Retinal pigment epithelial cell (primary cell): ENCODE results near the gene DSEL.
A peak's percentile ranks its signal among the peaks of the same experiment; 100 is the strongest.

Source experiments
- DNase-seq: peaks from one replicate; pipeline ENCODE4 v3.0.0-alpha.2; 2010; ENCODE audit warnings: low read depth
- H3K4me3 ChIP-seq: 2 replicates; pipeline ENCODE4 v1.5.1; 2011; ENCODE audit warnings: mild to moderate bottlenecking, low read length, control low read depth, moderate library complexity
- CTCF ChIP-seq: conservative IDR thresholded peaks from 2 replicates; pipeline ENCODE4 v1.5.1; 2011; ENCODE audit warnings: low read depth, low read length, control low read depth, inconsistent platforms

Gene DSEL

GRCh38 chr18:67508146-67508545, 8.4 kb downstream of the DSEL start:
- no peak for TF ChIP-seq CTCF
- DNase-seq = peak; percentile 86
- no peak overlapping the region for H3K4me3 ChIP-seq

GRCh38 chr18:67504739-67505138, 11.8 kb downstream of the DSEL start:
- H3K4me3 ChIP-seq = no peak overlapping the region
- no peak for DNase-seq
- no peak for TF ChIP-seq CTCF

- TF ChIP-seq CTCF = no peak
- no peak overlapping the region for H3K4me3 ChIP-seq
- no peak for DNase-seq
These were observed 15.9 kb downstream of the DSEL start for GRCh38 chr18:67500522-67501205.

- DNase-seq = no peak
- H3K4me3 ChIP-seq = no peak overlapping the region
- TF ChIP-seq CTCF = no peak
These were observed 20.1 kb downstream of the DSEL start for GRCh38 chr18:67496469-67496868.

GRCh38 chr18:67486534-67486933, 30.0 kb downstream of the DSEL start:
- DNase-seq = no peak
- no peak for TF ChIP-seq CTCF

GRCh38 chr18:67485655-67486054, 30.9 kb downstream of the DSEL start:
- no peak for DNase-seq

More at GRCh38 chr18:67486534-67486933, 30.0 kb downstream of the DSEL start:
- H3K4me3 ChIP-seq = no peak overlapping the region

More at GRCh38 chr18:67485655-67486054, 30.9 kb downstream of the DSEL start:
- TF ChIP-seq CTCF = no peak
- H3K4me3 ChIP-seq = no peak overlapping the region
